ENCODE data around the gene BMF. TPM values are rescaled to one million over a fixed set of nuclear protein-coding genes. Genes with fewer than 3 reads are reported as not detected.
A peak's percentile ranks its signal among the peaks of the same experiment; 100 is the strongest.

Gene BMF
- total RNA-seq, 1 experiment from 2014 or later, result 13.2 TPM

DNA sequence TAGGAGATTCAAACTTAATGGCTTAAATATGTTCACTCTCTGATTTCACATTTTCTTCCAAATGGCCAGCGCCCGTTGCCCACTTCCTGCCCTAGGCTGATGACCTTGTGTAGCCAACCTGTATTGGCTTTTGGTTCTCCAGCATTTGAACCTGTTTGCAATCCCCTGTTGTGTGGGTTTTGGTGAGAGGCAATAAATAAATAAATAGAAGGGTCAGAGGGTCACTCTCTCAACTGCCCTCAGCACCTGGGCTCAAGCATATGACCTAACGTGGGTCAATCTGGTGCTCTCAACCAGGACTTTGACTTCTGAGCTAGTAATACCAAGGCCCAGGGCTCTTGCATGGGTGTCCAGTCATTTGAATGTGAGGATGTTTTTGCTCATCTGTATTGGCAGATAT, 67.9 kb downstream of the BMF start:
- no peak overlapping the region for H3K23ac ChIP-seq (ENCODE audit: insufficient read length, low read depth, low read length)
- H3K4me1 ChIP-seq (ENCODE audit: insufficient read depth, low read length), result peaks cover 5% of the 10 kb centered on the region; the same call in 1 of the 2 replicates
- no peak overlapping the region for H2AK5ac ChIP-seq (ENCODE audit: insufficient read length, low read length)
- TF ChIP-seq, protein P1, sequence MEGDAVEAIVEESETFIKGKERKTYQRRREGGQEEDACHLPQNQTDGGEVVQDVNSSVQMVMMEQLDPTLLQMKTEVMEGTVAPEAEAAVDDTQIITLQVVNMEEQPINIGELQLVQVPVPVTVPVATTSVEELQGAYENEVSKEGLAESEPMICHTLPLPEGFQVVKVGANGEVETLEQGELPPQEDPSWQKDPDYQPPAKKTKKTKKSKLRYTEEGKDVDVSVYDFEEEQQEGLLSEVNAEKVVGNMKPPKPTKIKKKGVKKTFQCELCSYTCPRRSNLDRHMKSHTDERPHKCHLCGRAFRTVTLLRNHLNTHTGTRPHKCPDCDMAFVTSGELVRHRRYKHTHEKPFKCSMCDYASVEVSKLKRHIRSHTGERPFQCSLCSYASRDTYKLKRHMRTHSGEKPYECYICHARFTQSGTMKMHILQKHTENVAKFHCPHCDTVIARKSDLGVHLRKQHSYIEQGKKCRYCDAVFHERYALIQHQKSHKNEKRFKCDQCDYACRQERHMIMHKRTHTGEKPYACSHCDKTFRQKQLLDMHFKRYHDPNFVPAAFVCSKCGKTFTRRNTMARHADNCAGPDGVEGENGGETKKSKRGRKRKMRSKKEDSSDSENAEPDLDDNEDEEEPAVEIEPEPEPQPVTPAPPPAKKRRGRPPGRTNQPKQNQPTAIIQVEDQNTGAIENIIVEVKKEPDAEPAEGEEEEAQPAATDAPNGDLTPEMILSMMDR (conservative IDR thresholded peaks at IDR 0.05), result no peak
- H3K36me3 Mint-ChIP-seq (ENCODE audit: insufficient read depth in 1 of 3, low read depth in 3 of 3), result peaks cover 9 to 27% (median 25%) of the 10 kb centered on the region in 3 experiments; a peak in 6 of 7 replicates
- no peaks in the 10 kb centered on the region for H3K9me3 ChIP-seq (ENCODE audit: control insufficient read depth, low read depth, low read length)
- no peak overlapping the region for H3K27ac Mint-ChIP-seq
- H4K5ac ChIP-seq (ENCODE audit: insufficient read length, low read depth, low read length), result no peak overlapping the region
- H3K27me3 ChIP-seq (ENCODE audit: insufficient read depth, low read length), result no peaks in the 10 kb centered on the region
- no peak overlapping the region for H3K14ac ChIP-seq (ENCODE audit: insufficient read depth, low read length)
- no peak overlapping the region for H4K91ac ChIP-seq (ENCODE audit: insufficient read length, low read depth, low read length)
- no peaks in the 10 kb centered on the region for H3K27me3 Mint-ChIP-seq (ENCODE audit: low read depth)
- no peak overlapping the region for H2AFZ ChIP-seq (ENCODE audit: low read length)
- peak overlapping the region in 1 of 2 experiments; percentile 10; a peak in 1 of 5 replicates for H3K4me3 Mint-ChIP-seq
- no peak overlapping the region for H2BK12ac ChIP-seq (ENCODE audit: insufficient read length, low read depth, low read length)
- no peak overlapping the region for H3K56ac ChIP-seq (ENCODE audit: insufficient read length, low read depth, low read length)
- no peak overlapping the region for H4K8ac ChIP-seq (replicated peaks; ENCODE audit: insufficient read length, low read depth, low read length)
- no peak overlapping the region for H3T11ph ChIP-seq (ENCODE audit: low read length)
- no peaks in the 10 kb centered on the region for H3K9me3 Mint-ChIP-seq
- H2BK20ac ChIP-seq (ENCODE audit: low read depth, low read length, poor library complexity, severe bottlenecking), result no peak overlapping the region
- no peak overlapping the region for H3K4ac ChIP-seq (ENCODE audit: low read depth, low read length)
- no peak overlapping the region for H2BK120ac ChIP-seq (ENCODE audit: low read depth, low read length, poor library complexity, severe bottlenecking)
- no peak overlapping the region for H2BK5ac ChIP-seq (ENCODE audit: insufficient read length, low read length)
- WGBS (ENCODE audit: extremely low coverage, insufficient read length, low lambda C conversion rate), result no CpG with 5 or more reads among the region's 3 CpGs
- H3K27ac ChIP-seq (ENCODE audit: insufficient read length, low read depth, low read length), result no peak overlapping the region
- no peak for DNase-seq
- H3K79me2 ChIP-seq (ENCODE audit: insufficient read depth, low read length), result peaks cover 5% of the 10 kb centered on the region; the same call in 1 of the 2 replicates
- H2BK15ac ChIP-seq (ENCODE audit: low read depth, low read length), result no peak overlapping the region
- no peak overlapping the region for H3K9ac ChIP-seq (ENCODE audit: extremely low read depth, insufficient read length, low read length)
- no peaks in the 10 kb centered on the region for H3K79me1 ChIP-seq (ENCODE audit: insufficient read depth, low read depth, low read length, poor library complexity, severe bottlenecking)
- H4K20me1 ChIP-seq (ENCODE audit: control insufficient read depth, insufficient read depth, insufficient read length), result no peaks in the 10 kb centered on the region
- peaks cover 3% of the 10 kb centered on the region for H3K23me2 ChIP-seq (ENCODE audit: insufficient read length, low read depth, low read length, poor library complexity, severe bottlenecking)
- H3K4me1 Mint-ChIP-seq, result peaks cover 35 to 36% of the 10 kb centered on the region in 2 experiments
- no peak overlapping the region for H3K4me2 ChIP-seq (ENCODE audit: insufficient read depth, insufficient read length, low read length)
- no peak overlapping the region for H3K18ac ChIP-seq (ENCODE audit: insufficient read length, low read depth, low read length)

Measured in H9 (cell line).